ENCODE measurements around the gene IGFL4.

IGFL4 gene

DNA sequence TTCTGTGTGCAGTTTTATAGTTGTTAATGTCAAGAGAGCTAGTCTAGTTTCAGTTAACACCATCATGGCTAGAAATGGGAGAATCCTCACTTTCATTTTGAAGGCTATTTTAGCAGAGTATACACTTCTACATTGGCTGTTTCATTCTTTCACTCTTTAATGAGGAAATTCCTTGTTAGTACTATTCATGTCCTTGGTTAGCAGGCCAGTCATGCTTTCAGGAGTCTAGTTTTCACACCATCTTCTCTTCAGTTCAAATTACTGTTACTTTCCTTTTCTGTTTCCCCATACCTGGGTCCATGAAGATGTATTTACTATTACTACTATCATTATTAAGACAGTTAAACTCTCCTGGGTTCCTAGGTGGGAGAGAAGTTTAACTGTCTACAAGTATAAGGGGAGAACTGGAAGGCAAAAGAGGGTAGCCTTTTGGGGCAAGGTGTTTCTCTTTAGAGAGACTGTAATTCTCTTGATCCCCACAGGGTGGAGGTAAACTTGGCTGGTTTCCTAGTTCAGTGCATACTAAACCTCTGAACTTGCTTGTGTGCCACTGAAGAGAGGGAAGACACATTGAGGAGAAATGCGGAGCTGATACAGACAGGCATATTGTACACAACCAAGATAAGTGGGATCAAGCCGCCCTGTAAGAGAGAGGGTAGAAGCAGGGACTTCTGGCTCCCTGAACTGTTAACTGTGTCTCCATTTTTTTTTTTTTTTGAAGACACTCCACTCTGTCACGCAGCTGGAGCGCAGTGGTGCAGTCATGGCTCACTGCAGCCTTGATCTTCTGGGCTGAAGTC lies 41.3 kb upstream of the IGFL4 start:
- no peak for ATAC-seq (ENCODE audit: insufficient read depth, low read depth)
- no peak overlapping the region for H3K4me3 ChIP-seq (ENCODE audit: low read depth in 1 of 2, low read length in 2 of 2)
- peak; percentile 17 for DNase-seq
- no peak overlapping the region for H3K27ac ChIP-seq (ENCODE audit: low read length)
- no peaks in the 10 kb centered on the region for H4K20me1 ChIP-seq (ENCODE audit: insufficient read depth, low read length)
- H3K79me2 ChIP-seq (ENCODE audit: insufficient read depth, low read length): no peaks in the 10 kb centered on the region
- H3K27me3 ChIP-seq (ENCODE audit: insufficient read depth, low read length, poor library complexity): no peaks in the 10 kb centered on the region
- TF ChIP-seq, protein P1, sequence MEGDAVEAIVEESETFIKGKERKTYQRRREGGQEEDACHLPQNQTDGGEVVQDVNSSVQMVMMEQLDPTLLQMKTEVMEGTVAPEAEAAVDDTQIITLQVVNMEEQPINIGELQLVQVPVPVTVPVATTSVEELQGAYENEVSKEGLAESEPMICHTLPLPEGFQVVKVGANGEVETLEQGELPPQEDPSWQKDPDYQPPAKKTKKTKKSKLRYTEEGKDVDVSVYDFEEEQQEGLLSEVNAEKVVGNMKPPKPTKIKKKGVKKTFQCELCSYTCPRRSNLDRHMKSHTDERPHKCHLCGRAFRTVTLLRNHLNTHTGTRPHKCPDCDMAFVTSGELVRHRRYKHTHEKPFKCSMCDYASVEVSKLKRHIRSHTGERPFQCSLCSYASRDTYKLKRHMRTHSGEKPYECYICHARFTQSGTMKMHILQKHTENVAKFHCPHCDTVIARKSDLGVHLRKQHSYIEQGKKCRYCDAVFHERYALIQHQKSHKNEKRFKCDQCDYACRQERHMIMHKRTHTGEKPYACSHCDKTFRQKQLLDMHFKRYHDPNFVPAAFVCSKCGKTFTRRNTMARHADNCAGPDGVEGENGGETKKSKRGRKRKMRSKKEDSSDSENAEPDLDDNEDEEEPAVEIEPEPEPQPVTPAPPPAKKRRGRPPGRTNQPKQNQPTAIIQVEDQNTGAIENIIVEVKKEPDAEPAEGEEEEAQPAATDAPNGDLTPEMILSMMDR (IDR thresholded peaks at IDR 0.05; ENCODE audit: borderline replicate concordance, extremely low read depth, low read length, poor library complexity, severe bottlenecking): peak; percentile 64
- TF ChIP-seq EZH2 (IDR thresholded peaks at IDR 0.05; ENCODE audit: borderline replicate concordance, low read depth, low read length, severe bottlenecking): no peak
- H3K4me1 ChIP-seq (ENCODE audit: insufficient read depth, low read length): no peaks in the 10 kb centered on the region
- H2AFZ ChIP-seq (ENCODE audit: low read depth, low read length): no peak overlapping the region
- H3K9ac ChIP-seq (ENCODE audit: low read depth, low read length): no peak overlapping the region
- no peak overlapping the region for H3K4me2 ChIP-seq (ENCODE audit: insufficient read depth, low read length)
- no peaks in the 10 kb centered on the region for H3K36me3 ChIP-seq (ENCODE audit: insufficient read depth, low read length)
- peaks cover 4% of the 10 kb centered on the region for H3K9me3 ChIP-seq (ENCODE audit: insufficient read depth, low read length, severe bottlenecking)

DNA sequence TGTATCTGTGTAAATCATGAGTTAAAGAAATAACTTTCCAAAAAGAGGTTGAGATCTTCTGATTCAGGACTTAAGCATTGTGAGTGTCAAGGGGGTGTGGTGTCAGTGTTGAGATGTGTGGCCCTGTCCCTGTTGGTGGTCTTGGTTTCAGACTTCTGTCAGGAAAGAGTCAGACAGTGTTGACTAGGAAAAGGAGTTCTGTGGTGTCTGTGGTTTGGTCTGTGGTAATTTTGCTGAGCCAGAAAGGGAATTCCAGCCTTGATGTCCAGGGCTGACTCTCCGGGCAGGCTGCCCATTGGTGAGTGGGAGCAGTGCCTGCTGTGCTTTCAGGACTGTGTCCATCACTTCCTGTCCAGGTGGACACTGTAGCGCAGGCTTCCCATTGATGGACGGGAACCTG lies 39.8 kb upstream of the IGFL4 start:
- no peak overlapping the region for H3K4me3 ChIP-seq (ENCODE audit: low read depth in 1 of 2, low read length in 2 of 2)
- peaks cover under 1% of the 10 kb centered on the region for H3K27me3 ChIP-seq (ENCODE audit: insufficient read depth, low read length, poor library complexity)

DNA sequence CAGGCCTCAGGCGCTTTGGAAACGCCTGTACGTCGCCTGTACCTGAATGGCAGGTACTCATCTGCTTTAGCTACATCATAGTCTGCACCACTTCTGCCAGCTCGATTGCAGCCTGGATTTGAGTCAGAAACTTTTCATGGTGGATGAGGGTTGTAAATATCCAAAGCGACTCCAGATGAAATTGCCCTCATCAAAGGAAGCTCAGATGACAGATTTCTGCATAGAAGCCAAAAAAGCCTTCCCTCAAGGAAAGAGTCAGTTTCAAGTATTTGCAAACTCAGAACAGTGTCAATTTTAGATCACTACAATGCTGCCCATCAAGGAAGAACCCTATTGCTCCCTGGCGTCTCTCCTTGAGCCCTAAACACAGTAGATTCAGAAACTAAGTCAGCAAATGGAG lies 38.8 kb upstream of the IGFL4 start:
- H3K9me3 ChIP-seq (ENCODE audit: insufficient read depth, low read length, severe bottlenecking): no peaks in the 10 kb centered on the region
- no peak overlapping the region for H3K27ac ChIP-seq (ENCODE audit: low read length)
- no peaks in the 10 kb centered on the region for H4K20me1 ChIP-seq (ENCODE audit: insufficient read depth, low read length)
- H2AFZ ChIP-seq (ENCODE audit: low read depth, low read length): no peak overlapping the region
- no peak overlapping the region for H3K9ac ChIP-seq (ENCODE audit: low read depth, low read length)
- H3K4me3 ChIP-seq (ENCODE audit: low read depth in 1 of 2, low read length in 2 of 2): no peak overlapping the region
- ATAC-seq (ENCODE audit: insufficient read depth, low read depth): no peak
- H3K4me1 ChIP-seq (ENCODE audit: insufficient read depth, low read length): no peaks in the 10 kb centered on the region
- DNase-seq: no peak
- no peak overlapping the region for H3K4me2 ChIP-seq (ENCODE audit: insufficient read depth, low read length)
- no peaks in the 10 kb centered on the region for H3K36me3 ChIP-seq (ENCODE audit: insufficient read depth, low read length)
- no peaks in the 10 kb centered on the region for H3K79me2 ChIP-seq (ENCODE audit: insufficient read depth, low read length)
- H3K27me3 ChIP-seq (ENCODE audit: insufficient read depth, low read length, poor library complexity): peaks cover 8% of the 10 kb centered on the region
- no peak for TF ChIP-seq EZH2 (IDR thresholded peaks at IDR 0.05; ENCODE audit: borderline replicate concordance, low read depth, low read length, severe bottlenecking)
- TF ChIP-seq, protein P1 (IDR thresholded peaks at IDR 0.05; ENCODE audit: borderline replicate concordance, extremely low read depth, low read length, poor library complexity, severe bottlenecking): no peak

More for the DNA sequence above, 39.8 kb upstream of the IGFL4 start:
- Histone ChIP-seq H2AFZ (ENCODE audit: low read depth, low read length) (no peak overlapping the region), H3K4me1 (ENCODE audit: insufficient read depth, low read length) (no peaks in the 10 kb centered on the region), H3K9me3 (ENCODE audit: insufficient read depth, low read length, severe bottlenecking) (peaks cover under 1% of the 10 kb centered on the region), H3K27ac (ENCODE audit: low read length) (no peak overlapping the region), H3K36me3 (ENCODE audit: insufficient read depth, low read length) (no peaks in the 10 kb centered on the region), H3K9ac (ENCODE audit: low read depth, low read length) (no peak overlapping the region), H3K79me2 (ENCODE audit: insufficient read depth, low read length) (no peaks in the 10 kb centered on the region), H3K4me2 (ENCODE audit: insufficient read depth, low read length) (no peak overlapping the region), H4K20me1 (ENCODE audit: insufficient read depth, low read length) (no peaks in the 10 kb centered on the region)
- no peak for ATAC-seq (ENCODE audit: insufficient read depth, low read depth)
- TF ChIP-seq, protein P1 (IDR thresholded peaks at IDR 0.05; ENCODE audit: borderline replicate concordance, extremely low read depth, low read length, poor library complexity, severe bottlenecking): no peak
- TF ChIP-seq EZH2 (IDR thresholded peaks at IDR 0.05; ENCODE audit: borderline replicate concordance, low read depth, low read length, severe bottlenecking): no peak
- no peak for DNase-seq

Data from DND-41 (cell line).